ENCODE measurements around the gene CHRM1. TPM values are rescaled to one million over a fixed set of nuclear protein-coding genes. Genes with fewer than 3 reads are reported as not detected.
A peak's percentile ranks its signal among the peaks of the same experiment; 100 is the strongest.

The CHRM1 gene
- total RNA-seq, 1 experiment from 2014 or later: 0.41 TPM

GRCh38 chr11:62879235-62879978 is 41.8 kb downstream of the CHRM1 start:
- peaks cover 32% of the 10 kb centered on the region for H3K4me1 ChIP-seq (ENCODE audit: insufficient read depth, low read length, poor library complexity, severe bottlenecking)
- peaks cover 40% of the 10 kb centered on the region for H3K36me3 ChIP-seq (ENCODE audit: insufficient read depth, low read length, poor library complexity, severe bottlenecking)
- DNase-seq (ENCODE audit: low spot score): peak; percentile 74
- ChIA-PET CTCF (no interaction called here), POLR2A (ENCODE audit: low non-redundant PET) (interaction anchor here (0.6 kb wide), 1 partner anchor 19 kb away, joined by 3 read pairs; no protein-coding TSS in a partner anchor)
- no TSS peak for BruUV-seq (replicated peaks)
- H3K27ac ChIP-seq (ENCODE audit: low read depth, low read length, poor library complexity, severe bottlenecking): peak overlapping the region; percentile 98
- peak overlapping the region; percentile 72 for H3K4me3 ChIP-seq (ENCODE audit: low read depth, low read length, poor library complexity, severe bottlenecking)
- H3K27me3 ChIP-seq (replicated peaks; ENCODE audit: insufficient read depth, low read depth, low read length, poor library complexity): no peaks in the 10 kb centered on the region
- H3K9me3 ChIP-seq (ENCODE audit: low read depth, low read length, poor library complexity, severe bottlenecking): no peaks in the 10 kb centered on the region
- TF ChIP-seq EZH2 (IDR thresholded peaks at IDR 0.05; ENCODE audit: borderline replicate concordance, low read depth, low read length, poor library complexity, severe bottlenecking) (no peak), CTCF (conservative IDR thresholded peaks at IDR 0.05; ENCODE audit: low read depth, low read length) (no peak)
- intact Hi-C loops (cut with micrococcal nuclease; ENCODE audit: unreplicated experiment): no loop called here

DNA sequence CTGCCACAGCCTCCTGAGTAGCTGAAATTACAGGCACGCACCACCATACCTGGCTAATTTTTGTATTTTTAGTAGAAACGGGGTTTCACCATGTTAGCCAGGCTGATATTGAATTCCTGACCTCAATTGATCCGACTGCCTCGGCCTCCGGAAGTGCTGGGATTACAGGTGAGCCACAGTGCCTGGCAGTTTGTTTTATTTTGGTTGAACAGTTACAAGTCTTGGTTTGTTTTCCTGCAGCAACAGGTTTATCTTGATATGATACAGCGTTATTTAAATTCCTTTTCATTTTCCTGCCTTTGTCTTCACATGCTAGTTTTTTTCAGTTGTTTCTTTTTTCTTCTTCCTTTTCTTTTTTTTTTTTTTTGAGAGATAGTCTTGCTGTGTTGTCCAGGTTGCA is 44.5 kb downstream of the CHRM1 start:
- no peak overlapping the region for H3K4me3 ChIP-seq (ENCODE audit: low read depth, low read length, poor library complexity, severe bottlenecking)
- H3K9me3 ChIP-seq (ENCODE audit: low read depth, low read length, poor library complexity, severe bottlenecking): no peaks in the 10 kb centered on the region
- ChIA-PET CTCF (no interaction called here), POLR2A (ENCODE audit: low non-redundant PET) (no interaction called here)
- intact Hi-C loops (cut with micrococcal nuclease; ENCODE audit: unreplicated experiment): no loop called here
- peaks cover 14% of the 10 kb centered on the region for H3K4me1 ChIP-seq (ENCODE audit: insufficient read depth, low read length, poor library complexity, severe bottlenecking)
- H3K27me3 ChIP-seq (replicated peaks; ENCODE audit: insufficient read depth, low read depth, low read length, poor library complexity): no peaks in the 10 kb centered on the region
- no peak for DNase-seq (ENCODE audit: low spot score)
- BruUV-seq (replicated peaks): no TSS peak
- peaks cover 35% of the 10 kb centered on the region for H3K36me3 ChIP-seq (ENCODE audit: insufficient read depth, low read length, poor library complexity, severe bottlenecking)
- no peak overlapping the region for H3K27ac ChIP-seq (ENCODE audit: low read depth, low read length, poor library complexity, severe bottlenecking)
- TF ChIP-seq EZH2 (IDR thresholded peaks at IDR 0.05; ENCODE audit: borderline replicate concordance, low read depth, low read length, poor library complexity, severe bottlenecking) (no peak), CTCF (conservative IDR thresholded peaks at IDR 0.05; ENCODE audit: low read depth, low read length) (no peak)

- Histone ChIP-seq H3K36me3 (ENCODE audit: insufficient read depth, low read length, poor library complexity, severe bottlenecking) (peaks cover 40% of the 10 kb centered on the region), H3K9me3 (ENCODE audit: low read depth, low read length, poor library complexity, severe bottlenecking) (no peaks in the 10 kb centered on the region), H3K4me1 (ENCODE audit: insufficient read depth, low read length, poor library complexity, severe bottlenecking) (peaks cover 14% of the 10 kb centered on the region), H3K4me3 (ENCODE audit: low read depth, low read length, poor library complexity, severe bottlenecking) (no peak overlapping the region), H3K27ac (ENCODE audit: low read depth, low read length, poor library complexity, severe bottlenecking) (peak overlapping the region; percentile 24), H3K27me3 (replicated peaks; ENCODE audit: insufficient read depth, low read depth, low read length, poor library complexity) (no peaks in the 10 kb centered on the region)
- TF ChIP-seq EZH2 (IDR thresholded peaks at IDR 0.05; ENCODE audit: borderline replicate concordance, low read depth, low read length, poor library complexity, severe bottlenecking): no peak
- TF ChIP-seq CTCF (conservative IDR thresholded peaks at IDR 0.05; ENCODE audit: low read depth, low read length): no peak
- intact Hi-C loops (cut with micrococcal nuclease; ENCODE audit: unreplicated experiment): no loop called here
- CTCF ChIA-PET: no interaction called here
- no TSS peak for BruUV-seq (replicated peaks)
- no peak for DNase-seq (ENCODE audit: low spot score)
- POLR2A ChIA-PET (ENCODE audit: low non-redundant PET): no interaction called here
Observed at GRCh38 chr11:62875698-62876478, 45.3 kb downstream of the CHRM1 start.
